Body of pancreas (tissue), 4 donors: Measurements from ENCODE around the gene MED13L. TPM values are rescaled to one million over a fixed set of nuclear protein-coding genes. Genes with fewer than 3 reads are reported as not detected.

Experiments used
- ATAC-seq: fragments of 150-250 bp; one replicate; pipeline ENCODE4 v1.9.1; 2016
- DNase-seq, 4 donors: peaks; one replicate each; pipeline ENCODE4 v3.0.0-alpha.2; 2019
- H3K27ac ChIP-seq, 4 donors: fragments of 200-600 bp; sonication (generic); 1 replicate in 3 of 4; 2 replicates in 1 of 4; pipeline versions ENCODE4 v1.5.1 to v1.6.1; 2016 to 2019; ENCODE audit warnings: mild to moderate bottlenecking in 1 of 4, mixed read lengths in 1 of 4, moderate library complexity in 1 of 4
- H3K27me3 ChIP-seq, 2 donors: fragments of 200-600 bp; sonication (generic); one replicate each; pipeline ENCODE4 v1.6.0; 2016; ENCODE audit warnings: mild to moderate bottlenecking in 1 of 2
- H3K36me3 ChIP-seq, 2 donors: fragments of 200-600 bp; sonication (generic); replicated peaks in 1 of 2; 2 replicates each; pipeline ENCODE4 v1.5.1; 2016; ENCODE audit warnings: low read depth in 2 of 2; ENCODE audit not compliant: insufficient read depth in 1 of 2
- H3K4me1 ChIP-seq: fragments of 200-600 bp; sonication (generic); one replicate; pipeline ENCODE4 v1.6.0; 2016
- H3K4me3 ChIP-seq, 2 donors: fragments of 200-600 bp; sonication (generic); 1 replicate in 1 of 2; 2 replicates in 1 of 2; pipeline ENCODE4 v1.5.1; 2016 to 2019
- H3K9me3 ChIP-seq, 3 donors: fragments of 200-600 bp; sonication (generic); 1 replicate in 2 of 3; 2 replicates in 1 of 3; pipeline ENCODE4 v1.5.1; 2016
- POLR2A ChIP-seq, 3 donors: fragments of 450-650 bp; IDR thresholded peaks; one replicate each; pipeline ENCODE4 v1.6.1; 2016; ENCODE audit warnings: antibody characterized with exemption in 3 of 3, mild to moderate bottlenecking in 2 of 3
- WGBS, 2 donors: methylation state at CpG; one replicate each; pipeline ENCODE4 v1.1.5; 2017; 5-methylcytosine and 5-hydroxymethylcytosine counted together
- intact Hi-C: fragments of 100-400 bp; cut with DNase I; formaldehyde crosslinking; loops from one replicate; pipeline ENCODE4 v1.15.1; 2023
- total RNA-seq, 2 donors: library from RNA; depleted of rRNA; stranded (reverse); fragments of >200 nt; gene quantifications; one replicate each; pipeline ENCODE4 v1.1.0, GENCODE V29; 2016
- TF ChIP-seq, protein P1 (sequence below), 7 experiments: fragments of 450-650 bp in 4 of 7; fragments of 200-600 bp in 3 of 7; sonication (generic) in 3 of 7; IDR thresholded peaks; one replicate each; pipeline ENCODE4 v1.5.1; 2016 to 2019; ENCODE audit warnings: antibody characterized with exemption in 7 of 7

MED13L gene
- total RNA-seq, 2 donors from 2014 or later = 65.9 to 72.6 TPM

DNA sequence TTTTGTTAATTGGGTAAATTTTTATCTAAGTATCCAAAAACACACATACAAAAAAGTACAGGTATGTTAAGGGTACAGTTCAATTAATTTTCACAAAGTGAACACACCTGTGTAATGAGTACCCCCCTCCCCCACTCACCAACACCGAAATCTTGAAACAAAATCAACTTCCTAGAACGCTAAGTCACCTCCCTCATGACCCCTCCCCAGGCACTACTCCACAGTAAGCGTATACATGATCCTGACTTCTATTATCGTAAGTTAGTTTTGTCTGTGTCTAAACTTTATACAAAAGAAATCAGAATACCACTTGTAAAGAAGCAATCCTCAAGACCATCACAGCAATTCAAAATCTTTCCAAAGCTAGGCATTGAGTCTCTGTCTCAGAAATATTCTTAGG lies 100.5 kb downstream of the MED13L start:
- intact Hi-C loops = no loop called here
- Histone ChIP-seq H3K36me3 (no peaks in the 10 kb centered on the region), H3K27me3 (no peaks in the 10 kb centered on the region), H3K4me1 (peaks cover 11% of the 10 kb centered on the region), H3K4me3 (no peak overlapping the region), H3K9me3 (no peaks in the 10 kb centered on the region), H3K27ac (no peak overlapping the region)
- 92 to 93% methylated on average over 4 of the region's 4 CpGs for WGBS, 2 donors
- ATAC-seq (no peak), DNase-seq (no peak)
- no peak for TF ChIP-seq POLR2A (IDR thresholded peaks at IDR 0.05)
- TF ChIP-seq, protein P1, sequence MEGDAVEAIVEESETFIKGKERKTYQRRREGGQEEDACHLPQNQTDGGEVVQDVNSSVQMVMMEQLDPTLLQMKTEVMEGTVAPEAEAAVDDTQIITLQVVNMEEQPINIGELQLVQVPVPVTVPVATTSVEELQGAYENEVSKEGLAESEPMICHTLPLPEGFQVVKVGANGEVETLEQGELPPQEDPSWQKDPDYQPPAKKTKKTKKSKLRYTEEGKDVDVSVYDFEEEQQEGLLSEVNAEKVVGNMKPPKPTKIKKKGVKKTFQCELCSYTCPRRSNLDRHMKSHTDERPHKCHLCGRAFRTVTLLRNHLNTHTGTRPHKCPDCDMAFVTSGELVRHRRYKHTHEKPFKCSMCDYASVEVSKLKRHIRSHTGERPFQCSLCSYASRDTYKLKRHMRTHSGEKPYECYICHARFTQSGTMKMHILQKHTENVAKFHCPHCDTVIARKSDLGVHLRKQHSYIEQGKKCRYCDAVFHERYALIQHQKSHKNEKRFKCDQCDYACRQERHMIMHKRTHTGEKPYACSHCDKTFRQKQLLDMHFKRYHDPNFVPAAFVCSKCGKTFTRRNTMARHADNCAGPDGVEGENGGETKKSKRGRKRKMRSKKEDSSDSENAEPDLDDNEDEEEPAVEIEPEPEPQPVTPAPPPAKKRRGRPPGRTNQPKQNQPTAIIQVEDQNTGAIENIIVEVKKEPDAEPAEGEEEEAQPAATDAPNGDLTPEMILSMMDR (IDR thresholded peaks at IDR 0.05) = no peak

DNA sequence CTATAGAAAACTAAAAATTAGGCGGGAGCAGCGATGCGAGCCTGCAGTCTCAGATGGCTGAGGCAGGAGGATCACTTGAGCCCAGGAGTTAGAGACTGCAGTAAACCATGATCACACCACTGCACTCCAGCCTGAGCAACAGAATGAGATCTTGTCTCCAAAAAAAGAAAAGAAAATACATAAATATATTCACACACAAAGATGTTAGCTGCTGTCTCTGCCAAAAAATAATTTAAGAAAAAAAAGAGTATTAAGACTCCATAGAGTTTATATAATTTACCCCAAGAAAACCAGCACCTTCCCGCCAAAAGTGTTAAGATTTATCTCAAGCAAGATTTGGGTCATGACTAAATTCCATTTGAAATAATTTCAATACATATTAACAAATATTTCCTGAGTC lies 102.6 kb downstream of the MED13L start:
- TF ChIP-seq, protein P1 (IDR thresholded peaks at IDR 0.05) = no peak
- TF ChIP-seq POLR2A (IDR thresholded peaks at IDR 0.05) = no peak
- Histone ChIP-seq H3K4me1 (peaks cover 23% of the 10 kb centered on the region), H3K27me3 (no peaks in the 10 kb centered on the region), H3K27ac (no peak overlapping the region), H3K9me3 (no peaks in the 10 kb centered on the region), H3K4me3 (no peak overlapping the region), H3K36me3 (no peaks in the 10 kb centered on the region)
- DNase-seq = no peak
- intact Hi-C loops = no loop called here
- WGBS, 2 donors = 97% methylated on average over 4 of the region's 4 CpGs
- no peak for ATAC-seq

DNA sequence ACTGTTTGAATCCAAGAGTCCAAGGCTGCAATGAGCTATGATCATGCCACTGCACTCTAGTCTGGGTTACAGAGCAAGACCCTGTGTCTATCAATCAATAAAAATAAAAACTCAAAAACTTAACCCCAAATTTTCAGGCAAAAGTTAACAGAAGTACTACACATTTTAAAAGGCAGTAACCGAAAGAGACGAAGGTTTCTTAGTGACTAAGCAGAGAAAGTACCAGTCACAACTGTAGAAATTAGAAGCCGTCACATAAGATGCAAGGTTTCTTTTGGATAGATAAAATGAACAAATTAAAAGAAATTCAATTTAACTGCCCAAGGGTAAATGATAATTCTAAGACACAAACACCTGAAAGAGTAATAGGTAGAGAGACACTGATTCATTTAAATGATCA lies 103.5 kb downstream of the MED13L start:
- Histone ChIP-seq H3K9me3 (no peaks in the 10 kb centered on the region), H3K36me3 (no peaks in the 10 kb centered on the region), H3K4me1 (peaks cover 23% of the 10 kb centered on the region), H3K27me3 (no peaks in the 10 kb centered on the region), H3K4me3 (no peak overlapping the region), H3K27ac (no peak overlapping the region)
- intact Hi-C loops = no loop called here
- TF ChIP-seq, protein P1 (IDR thresholded peaks at IDR 0.05) = no peak
- DNase-seq = no peak
- 96 to 98% methylated on average over 3 of the region's 3 CpGs for WGBS, 2 donors
- ATAC-seq = no peak

DNA sequence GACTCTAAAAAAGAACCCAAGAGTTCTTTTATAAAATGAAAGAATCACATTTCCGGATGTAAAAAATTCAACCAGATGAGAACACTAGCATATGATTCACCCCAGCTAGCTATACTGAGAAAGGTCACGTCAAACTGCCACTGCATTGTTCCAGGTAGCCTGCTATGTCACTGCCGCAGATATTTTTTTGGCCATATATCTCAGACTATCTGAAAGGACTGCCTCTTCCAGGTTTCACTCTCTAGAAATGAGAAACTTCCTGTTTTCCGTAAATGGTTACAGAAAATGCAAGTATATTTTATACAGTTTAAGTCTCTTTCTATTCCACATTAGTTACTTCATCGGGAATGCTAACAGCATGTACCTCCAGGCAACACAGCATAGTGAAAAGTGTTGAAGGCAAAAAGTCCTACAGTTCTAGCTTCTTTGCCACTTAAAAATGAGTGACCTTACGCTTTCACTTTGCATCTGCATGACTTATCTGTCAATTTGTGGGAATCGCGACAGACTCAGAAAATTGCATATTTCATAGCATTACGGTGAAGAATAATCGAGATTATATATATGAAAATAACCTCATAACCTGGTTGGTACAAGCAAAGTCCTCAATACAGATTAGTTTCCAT lies 105.2 kb downstream of the MED13L start:
- Histone ChIP-seq H3K9me3 (no peaks in the 10 kb centered on the region), H3K4me3 (no peak overlapping the region), H3K4me1 (peaks cover 18% of the 10 kb centered on the region), H3K27me3 (no peaks in the 10 kb centered on the region), H3K36me3 (no peaks in the 10 kb centered on the region), H3K27ac (no peak overlapping the region)
- intact Hi-C loops = no loop called here
- ATAC-seq (no peak), DNase-seq (no peak)
- TF ChIP-seq, protein P1 (IDR thresholded peaks at IDR 0.05) = no peak
- no peak for TF ChIP-seq POLR2A (IDR thresholded peaks at IDR 0.05)
- 54 to 74% methylated on average over 10 of the region's 10 CpGs for WGBS, 2 donors

DNA sequence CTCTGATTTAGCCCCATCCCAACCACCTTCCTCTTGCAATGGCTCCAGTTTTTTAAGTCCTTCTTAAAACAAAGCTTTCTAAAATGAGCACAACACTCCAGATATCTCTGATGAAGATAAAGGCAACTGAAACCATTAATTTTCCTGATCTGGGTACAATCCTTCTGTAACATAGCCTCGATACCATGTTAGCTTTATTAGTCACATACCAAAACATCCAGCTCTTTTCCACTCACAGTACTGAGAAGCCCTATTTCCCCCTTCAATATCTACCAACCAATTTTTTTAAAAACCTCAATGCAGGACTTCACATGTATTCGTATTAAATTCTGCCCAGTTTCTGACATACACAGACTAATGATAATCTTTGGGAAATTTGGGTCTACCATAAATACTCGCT lies 105.9 kb downstream of the MED13L start:
- H3K4me3 ChIP-seq = no peak overlapping the region
- WGBS, 2 donors = 66 to 69% methylated on average over 3 of the region's 3 CpGs
- intact Hi-C loops = no loop called here
- peaks cover 18% of the 10 kb centered on the region for H3K4me1 ChIP-seq
- H3K27ac ChIP-seq = no peak overlapping the region
- no peaks in the 10 kb centered on the region for H3K27me3 ChIP-seq
- no peak for ATAC-seq
- no peaks in the 10 kb centered on the region for H3K36me3 ChIP-seq
- no peaks in the 10 kb centered on the region for H3K9me3 ChIP-seq
- DNase-seq = no peak
- TF ChIP-seq, protein P1 (IDR thresholded peaks at IDR 0.05) = no peak
- TF ChIP-seq POLR2A (IDR thresholded peaks at IDR 0.05) = no peak
